ENCODE data around the gene HOTAIR.

The HOTAIR gene

GRCh38 chr12:53976172-53976822 is 1.5 kb upstream of the HOTAIR start:
- no peak for DNase-seq (ENCODE audit: low spot score)

GRCh38 chr12:53975479-53976152 is 862 bp upstream of the HOTAIR start:
- DNase-seq (ENCODE audit: low spot score) = no peak

GRCh38 chr12:53975064-53975471 is 314 bp upstream of the HOTAIR start:
- no peak for DNase-seq (ENCODE audit: low spot score)

- DNase-seq (ENCODE audit: low spot score) = no peak
Measured at GRCh38 chr12:53973236-53974042, 1.3 kb downstream of the HOTAIR start.

- DNase-seq (ENCODE audit: low spot score) = no peak
Measured at GRCh38 chr12:53972722-53973235, 2.0 kb downstream of the HOTAIR start, which contains the start of gene HOXC11. Gene HOXC11 (plus strand): TSS chr12:53973126. CDS start chr12:53973242, 116 bp downstream.

GRCh38 chr12:53972152-53972702 is 2.5 kb downstream of the HOTAIR start:
- DNase-seq (ENCODE audit: low spot score) = no peak

- no peak for DNase-seq (ENCODE audit: low spot score)
Measured at GRCh38 chr12:53971686-53972085, 3.1 kb downstream of the HOTAIR start.

- DNase-seq (ENCODE audit: low spot score) = no peak
Measured at GRCh38 chr12:53971129-53971528, 3.6 kb downstream of the HOTAIR start.

- DNase-seq (ENCODE audit: low spot score) = no peak
Measured at GRCh38 chr12:53970451-53970850, 4.3 kb downstream of the HOTAIR start.

GRCh38 chr12:53969588-53970259 is 5.0 kb downstream of the HOTAIR start:
- DNase-seq (ENCODE audit: low spot score) = no peak

- DNase-seq (ENCODE audit: low spot score) = no peak
Measured at GRCh38 chr12:53968214-53969127, 6.3 kb downstream of the HOTAIR start.

- DNase-seq (ENCODE audit: low spot score) = no peak
Measured at GRCh38 chr12:53967421-53967925, 7.3 kb downstream of the HOTAIR start.

- DNase-seq (ENCODE audit: low spot score) = no peak
Measured at GRCh38 chr12:53966385-53967133, 8.2 kb downstream of the HOTAIR start.

- no peak for DNase-seq (ENCODE audit: low spot score)
Measured at GRCh38 chr12:53966085-53966384, 8.7 kb downstream of the HOTAIR start.

- DNase-seq (ENCODE audit: low spot score) = no peak
Measured at GRCh38 chr12:53965281-53966084, 9.3 kb downstream of the HOTAIR start.

GRCh38 chr12:53964315-53964713 is 10.4 kb downstream of the HOTAIR start:
- no peak for DNase-seq (ENCODE audit: low spot score)

GRCh38 chr12:53963434-53964314 is 11.1 kb downstream of the HOTAIR start:
- DNase-seq (ENCODE audit: low spot score) = no peak

GRCh38 chr12:53963005-53963404 is 11.7 kb downstream of the HOTAIR start:
- no peak for DNase-seq (ENCODE audit: low spot score)

Measured in globus pallidus (tissue), 1 donor.